Measurements from ENCODE around the gene FAM184B.
"Not testable (repeated sequence)": the region's sequence is repeated elsewhere in the genome, so short reads cannot be mapped to it uniquely, and the experiment has no call there.

Gene FAM184B

GRCh38 chr4:17713779-17714178 lies 67.6 kb downstream of the FAM184B start:
- no peak for DNase-seq

GRCh38 chr4:17712166-17712565 lies 69.3 kb downstream of the FAM184B start:
- no peak for DNase-seq

- DNase-seq = not testable (repeated sequence)
These were observed 70.2 kb downstream of the FAM184B start for GRCh38 chr4:17711206-17711605.

GRCh38 chr4:17709763-17710068 lies 71.7 kb downstream of the FAM184B start:
- DNase-seq = no peak

- no peak for DNase-seq
These were observed 72.2 kb downstream of the FAM184B start for GRCh38 chr4:17708992-17709762.

- no peak for DNase-seq
These were observed 73.8 kb downstream of the FAM184B start for GRCh38 chr4:17707671-17708070.

- DNase-seq = no peak
These were observed 76.3 kb downstream of the FAM184B start for GRCh38 chr4:17705107-17705506.

GRCh38 chr4:17704020-17704650 lies 77.3 kb downstream of the FAM184B start:
- DNase-seq = no peak

GRCh38 chr4:17702641-17703040 lies 78.8 kb downstream of the FAM184B start:
- no peak for DNase-seq

GRCh38 chr4:17701882-17702281 lies 79.5 kb downstream of the FAM184B start:
- DNase-seq = no peak

- no peak for DNase-seq
These were observed 80.1 kb downstream of the FAM184B start for GRCh38 chr4:17701138-17701839.

GRCh38 chr4:17699380-17699779 lies 82.0 kb downstream of the FAM184B start:
- no peak for DNase-seq

- DNase-seq = no peak
These were observed 83.3 kb downstream of the FAM184B start for GRCh38 chr4:17698116-17698515.

GRCh38 chr4:17695341-17695740 lies 86.1 kb downstream of the FAM184B start:
- no peak for DNase-seq

- DNase-seq = no peak
These were observed 86.9 kb downstream of the FAM184B start for GRCh38 chr4:17694552-17694951.

- no peak for DNase-seq
These were observed 90.5 kb downstream of the FAM184B start for GRCh38 chr4:17690898-17691297.

GRCh38 chr4:17690135-17690534 lies 91.3 kb downstream of the FAM184B start:
- DNase-seq = no peak

GRCh38 chr4:17688011-17688441 lies 93.4 kb downstream of the FAM184B start:
- no peak for DNase-seq

- DNase-seq = no peak
These were observed 94.1 kb downstream of the FAM184B start for GRCh38 chr4:17687237-17687857.

GRCh38 chr4:17684648-17685047 lies 96.8 kb downstream of the FAM184B start:
- not testable (repeated sequence) for DNase-seq

GRCh38 chr4:17682222-17682566 lies 99.2 kb downstream of the FAM184B start:
- DNase-seq = no peak

GRCh38 chr4:17681281-17682221 lies 99.9 kb downstream of the FAM184B start:
- no peak for DNase-seq

All from NCI-H1048 (cell line).